Measurements from ENCODE around the gene LMOD3. TPM values are rescaled to one million over a fixed set of nuclear protein-coding genes. Genes with fewer than 3 reads are reported as not detected.

Gene LMOD3
- total RNA-seq: under 1 TPM in 1 of 2 donors, not detected in 1; 0.11 TPM

GRCh38 chr3:69122403-69122802, at the start of gene LMOD3:
Gene LMOD3 (minus strand): TSS chr3:69122595. CDS start chr3:69122386, 209 bp downstream.
- Histone ChIP-seq H3K9me3 (no peaks in the 10 kb centered on the region), H3K4me1 (no peaks in the 10 kb centered on the region), H3K27ac (no peak within 1 kb of the TSS), H3K9ac (ENCODE audit: low read depth in 2 of 2, low read length in 2 of 2) (no peak within 1 kb of the TSS), H3K4me3 (no peak within 1 kb of the TSS), H3K36me3 (no peaks in the 10 kb centered on the region), H3K27me3 (no peaks in the 10 kb centered on the region)
- intact Hi-C loops (cut with DNase I): no loop called here
- no peak for DNase-seq
- TF ChIP-seq, protein P1, sequence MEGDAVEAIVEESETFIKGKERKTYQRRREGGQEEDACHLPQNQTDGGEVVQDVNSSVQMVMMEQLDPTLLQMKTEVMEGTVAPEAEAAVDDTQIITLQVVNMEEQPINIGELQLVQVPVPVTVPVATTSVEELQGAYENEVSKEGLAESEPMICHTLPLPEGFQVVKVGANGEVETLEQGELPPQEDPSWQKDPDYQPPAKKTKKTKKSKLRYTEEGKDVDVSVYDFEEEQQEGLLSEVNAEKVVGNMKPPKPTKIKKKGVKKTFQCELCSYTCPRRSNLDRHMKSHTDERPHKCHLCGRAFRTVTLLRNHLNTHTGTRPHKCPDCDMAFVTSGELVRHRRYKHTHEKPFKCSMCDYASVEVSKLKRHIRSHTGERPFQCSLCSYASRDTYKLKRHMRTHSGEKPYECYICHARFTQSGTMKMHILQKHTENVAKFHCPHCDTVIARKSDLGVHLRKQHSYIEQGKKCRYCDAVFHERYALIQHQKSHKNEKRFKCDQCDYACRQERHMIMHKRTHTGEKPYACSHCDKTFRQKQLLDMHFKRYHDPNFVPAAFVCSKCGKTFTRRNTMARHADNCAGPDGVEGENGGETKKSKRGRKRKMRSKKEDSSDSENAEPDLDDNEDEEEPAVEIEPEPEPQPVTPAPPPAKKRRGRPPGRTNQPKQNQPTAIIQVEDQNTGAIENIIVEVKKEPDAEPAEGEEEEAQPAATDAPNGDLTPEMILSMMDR (IDR thresholded peaks at IDR 0.05): no peak

DNA sequence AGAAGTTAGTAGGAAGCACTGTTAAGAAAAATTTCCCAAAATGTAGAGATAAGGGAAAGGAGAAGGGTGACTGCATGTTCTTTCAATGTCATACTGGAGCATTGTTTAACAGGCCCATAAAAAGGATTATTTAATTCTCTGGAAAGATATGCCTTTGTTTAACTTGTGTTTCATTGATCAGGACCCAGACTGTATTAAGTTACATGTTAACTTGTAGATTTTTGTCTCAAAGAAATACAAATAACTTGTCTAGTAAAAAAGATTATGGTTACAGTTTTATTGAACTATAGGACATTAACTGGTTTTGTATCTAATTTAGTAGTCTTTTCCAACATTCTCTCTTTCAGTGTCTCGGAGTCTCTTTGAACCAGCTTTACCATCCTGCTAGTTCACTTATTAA, 49.7 kb upstream of the LMOD3 start:
- no peak for DNase-seq
- no peaks in the 10 kb centered on the region for H3K9me3 ChIP-seq
- no peak overlapping the region for H3K4me3 ChIP-seq
- intact Hi-C loops (cut with DNase I): no loop called here
- H3K27ac ChIP-seq: no peak overlapping the region
- TF ChIP-seq, protein P1 (IDR thresholded peaks at IDR 0.05): no peak
- H3K36me3 ChIP-seq: peaks cover 5% of the 10 kb centered on the region
- no peak overlapping the region for H3K9ac ChIP-seq (ENCODE audit: low read depth in 2 of 2, low read length in 2 of 2)
- H3K4me1 ChIP-seq: no peaks in the 10 kb centered on the region
- no peaks in the 10 kb centered on the region for H3K27me3 ChIP-seq

GRCh38 chr3:69166446-69166845, 44.1 kb upstream of the LMOD3 start:
- H3K27ac ChIP-seq: no peak overlapping the region
- no peaks in the 10 kb centered on the region for H3K9me3 ChIP-seq
- H3K27me3 ChIP-seq: no peaks in the 10 kb centered on the region
- H3K36me3 ChIP-seq: peaks cover 4% of the 10 kb centered on the region
- no peak for DNase-seq
- no peaks in the 10 kb centered on the region for H3K4me1 ChIP-seq
- TF ChIP-seq, protein P1 (IDR thresholded peaks at IDR 0.05): no peak
- intact Hi-C loops (cut with DNase I): no loop called here
- H3K9ac ChIP-seq (ENCODE audit: low read depth in 2 of 2, low read length in 2 of 2): no peak overlapping the region
- H3K4me3 ChIP-seq: no peak overlapping the region

GRCh38 chr3:69165744-69166143, 43.3 kb upstream of the LMOD3 start:
- Histone ChIP-seq H3K9me3 (no peaks in the 10 kb centered on the region), H3K4me3 (no peak overlapping the region), H3K27me3 (no peaks in the 10 kb centered on the region), H3K4me1 (no peaks in the 10 kb centered on the region), H3K9ac (ENCODE audit: low read depth in 2 of 2, low read length in 2 of 2) (no peak overlapping the region), H3K27ac (no peak overlapping the region), H3K36me3 (no peaks in the 10 kb centered on the region)
- TF ChIP-seq, protein P1 (IDR thresholded peaks at IDR 0.05): no peak
- intact Hi-C loops (cut with DNase I): no loop called here
- DNase-seq: no peak

DNA sequence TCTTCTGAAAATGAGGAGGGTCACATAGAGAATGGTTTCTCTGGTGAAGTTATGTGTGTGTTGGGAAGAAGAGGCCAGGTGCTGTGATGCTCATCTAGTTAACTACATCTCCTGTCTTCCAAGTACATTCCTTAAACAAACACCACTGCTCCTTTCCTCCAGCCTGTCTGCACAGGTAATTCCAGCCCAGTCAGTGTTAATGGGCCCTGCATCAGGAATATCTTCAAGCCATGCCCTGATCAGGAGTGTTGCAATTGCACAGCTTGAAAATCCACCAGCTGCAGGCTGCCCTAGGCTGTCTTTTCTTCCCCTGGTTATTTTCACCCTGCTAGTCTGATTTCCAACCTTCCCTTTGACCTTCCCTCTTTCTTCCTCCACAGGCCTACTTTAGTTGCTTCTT, 41.9 kb upstream of the LMOD3 start:
- H3K4me1 ChIP-seq: no peaks in the 10 kb centered on the region
- no peak for DNase-seq
- H3K9ac ChIP-seq (ENCODE audit: low read depth in 2 of 2, low read length in 2 of 2): no peak overlapping the region
- no peaks in the 10 kb centered on the region for H3K9me3 ChIP-seq
- H3K36me3 ChIP-seq: no peaks in the 10 kb centered on the region
- no peaks in the 10 kb centered on the region for H3K27me3 ChIP-seq
- H3K27ac ChIP-seq: no peak overlapping the region
- H3K4me3 ChIP-seq: no peak overlapping the region
- TF ChIP-seq, protein P1 (IDR thresholded peaks at IDR 0.05): no peak
- intact Hi-C loops (cut with DNase I): loop anchor here (5.0 kb wide), 1 partner anchor 248 kb away; no protein-coding TSS in a partner anchor
